Head of caudate nucleus (tissue), 42 donors: Measurements from ENCODE around the gene ACTN1.
"Not testable (repeated sequence)": the region's sequence is repeated elsewhere in the genome, so short reads cannot be mapped to it uniquely, and the experiment has no call there.

Source experiments
- DNase-seq, 42 donors: peaks; one replicate each; pipeline versions ENCODE4 v3.0.0 to v3.0.0-alpha.2; 2020 to 2021; ENCODE audit warnings: mixed read lengths in 7 of 42
- intact Hi-C: fragments of 100-400 bp; cut with DNase I; formaldehyde crosslinking; loops from one replicate; pipeline ENCODE4 v1.15.0; 2022

ACTN1 gene

DNA sequence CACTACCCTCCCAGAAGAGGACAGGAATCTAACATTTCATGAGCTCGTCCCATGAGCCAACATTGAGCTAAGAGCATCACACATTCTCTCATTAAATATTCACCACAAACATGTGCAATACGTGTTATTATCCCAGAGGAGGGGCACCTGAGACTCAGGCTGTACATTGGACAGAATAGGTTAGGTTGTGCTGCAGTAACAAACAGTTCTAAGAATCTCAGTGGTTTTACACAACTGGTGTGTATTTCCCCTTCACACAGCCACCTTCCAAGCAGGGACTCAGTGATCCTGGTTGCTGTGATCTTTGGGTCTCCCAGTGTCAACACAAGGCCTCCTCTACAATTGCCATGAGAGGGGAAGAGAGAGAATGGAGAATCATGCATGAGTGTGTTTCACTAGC, 15.0 kb upstream of the ACTN1 start:
- intact Hi-C loops = no loop called here

DNA sequence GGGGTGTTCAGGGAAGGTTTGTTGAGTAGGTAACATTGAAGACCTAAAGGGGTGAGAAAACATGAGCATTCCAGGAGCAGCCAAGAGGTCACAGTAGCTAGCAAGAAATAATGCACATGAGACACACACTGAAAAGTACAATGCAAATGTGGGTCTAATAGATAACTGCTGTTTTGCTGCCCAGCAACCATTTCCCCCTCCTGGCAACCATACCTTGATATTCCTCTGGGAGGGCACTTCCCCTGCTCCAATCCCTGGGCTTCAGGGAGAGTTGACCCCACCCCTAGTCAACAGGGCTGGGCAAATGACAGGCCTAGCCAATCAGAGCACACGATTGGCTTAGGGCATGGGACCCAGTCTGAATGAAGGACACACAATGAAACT, 8.5 kb upstream of the ACTN1 start:
- intact Hi-C loops = no loop called here
- no peak for DNase-seq

More for the DNA sequence above, 15.0 kb upstream of the ACTN1 start:
- no peak for DNase-seq

DNA sequence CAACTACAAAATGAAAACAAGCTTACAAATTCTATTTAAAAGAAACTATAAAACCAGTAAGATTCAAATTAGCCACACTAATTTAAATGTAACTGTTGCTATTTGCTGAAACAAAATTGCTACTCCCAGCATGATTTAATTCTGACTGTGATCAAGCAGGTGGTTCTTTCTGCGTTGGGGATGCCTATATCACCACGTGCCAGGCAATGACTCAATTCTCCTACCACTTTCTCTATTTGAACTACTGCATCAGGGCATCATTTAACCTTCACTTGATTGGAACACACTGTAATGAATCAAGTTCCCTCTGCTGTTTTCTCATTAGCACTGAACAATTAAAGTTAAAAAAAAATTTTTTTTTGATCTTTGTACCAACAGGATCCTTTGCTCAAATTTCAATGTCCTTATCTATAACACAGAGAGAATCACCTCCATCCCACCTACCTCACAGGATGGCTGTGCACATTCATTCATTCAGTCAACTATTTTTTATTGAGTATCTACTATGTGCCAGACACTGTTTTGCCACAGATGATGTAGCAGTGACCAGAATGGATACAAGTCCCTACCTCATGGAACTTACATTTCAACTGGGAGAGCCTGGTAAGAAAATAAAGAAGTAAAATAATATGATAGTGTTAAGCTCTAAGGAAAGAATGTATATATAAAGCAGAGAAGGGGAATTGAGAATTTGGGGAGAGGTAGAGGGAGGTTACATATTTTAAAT, 8.0 kb upstream of the ACTN1 start:
- intact Hi-C loops = no loop called here
- peak in 7 of 42 donors; percentile 38 to 67 (median 51) for DNase-seq

DNA sequence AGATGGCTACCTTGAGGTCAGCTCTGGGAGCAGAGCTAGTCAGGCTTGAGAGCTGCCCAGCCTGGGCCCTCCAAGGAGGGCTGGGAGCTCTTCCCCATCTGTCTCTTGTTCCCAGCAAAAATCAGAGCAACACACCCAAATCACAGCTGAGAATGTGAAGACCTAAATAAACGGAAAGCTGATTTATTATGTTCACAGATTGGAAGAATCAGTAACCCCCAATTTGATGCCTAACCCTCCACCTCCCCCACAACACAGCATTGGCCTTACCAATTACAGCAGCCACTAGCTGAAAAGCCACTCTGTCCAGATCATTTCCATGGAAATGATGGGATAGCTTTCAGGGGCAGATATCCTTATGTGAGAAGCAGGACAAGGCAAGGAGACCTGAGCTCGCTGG, 7.1 kb upstream of the ACTN1 start:
- DNase-seq = no peak
- intact Hi-C loops = no loop called here

DNA sequence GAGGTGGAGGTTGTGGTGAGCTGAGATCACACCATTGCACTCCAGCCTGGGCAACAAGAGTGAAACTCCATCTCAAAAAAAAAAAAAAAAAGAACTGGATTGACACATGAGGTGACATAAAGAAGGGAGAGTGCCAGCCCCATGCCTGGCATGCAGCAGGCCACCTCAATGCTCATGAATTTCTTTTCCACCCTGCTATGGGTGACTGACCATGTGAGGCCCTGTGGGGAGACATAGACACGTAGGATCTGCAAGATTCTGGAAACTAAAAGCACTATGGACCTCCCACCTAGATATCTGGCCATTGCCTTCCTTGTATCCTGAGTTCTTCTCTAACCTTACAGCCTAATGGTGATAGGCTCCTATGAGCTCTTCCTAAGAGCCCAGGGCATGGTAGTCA, 5.6 kb upstream of the ACTN1 start:
- intact Hi-C loops = no loop called here
- no peak for DNase-seq

DNA sequence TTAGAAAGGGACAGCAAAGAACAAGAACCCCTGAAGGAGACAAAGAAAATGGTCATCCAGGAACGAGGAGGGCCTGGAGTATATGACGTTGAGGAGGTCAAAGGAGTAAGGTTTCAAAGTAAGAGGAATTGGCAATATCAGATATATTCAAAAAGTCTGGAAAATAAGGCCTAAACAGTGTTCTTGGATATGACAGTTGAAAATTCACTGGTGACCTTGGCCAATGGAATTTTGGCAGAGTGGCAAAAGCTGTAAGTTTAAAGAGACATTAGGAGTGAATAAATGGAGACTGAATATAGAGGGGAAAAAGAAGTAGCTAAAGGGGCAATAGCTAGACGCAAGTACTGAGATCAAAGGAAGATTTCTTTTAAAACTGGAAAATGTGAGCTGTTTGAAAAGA, 4.1 kb upstream of the ACTN1 start:
- no peak for DNase-seq
- intact Hi-C loops = no loop called here

DNA sequence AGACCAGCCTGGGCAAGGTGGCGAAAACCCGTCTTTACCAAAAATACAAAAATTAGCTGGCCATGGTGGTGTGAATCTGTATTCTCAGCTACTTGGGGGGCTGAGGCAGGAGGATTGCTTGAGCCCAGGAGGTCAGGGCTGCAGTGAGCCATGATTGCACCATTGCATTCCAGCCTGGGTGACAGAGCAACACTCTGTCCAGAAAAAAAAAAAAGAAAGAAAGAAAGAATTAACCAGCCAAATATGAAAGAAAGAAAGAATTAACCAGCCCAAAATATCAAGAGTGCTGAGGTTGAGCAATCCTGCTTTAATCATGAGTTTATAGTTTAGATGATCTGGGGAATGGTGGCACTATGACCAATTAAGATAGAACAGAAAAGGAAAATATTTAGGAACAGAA, 3.5 kb upstream of the ACTN1 start:
- intact Hi-C loops = no loop called here

DNA sequence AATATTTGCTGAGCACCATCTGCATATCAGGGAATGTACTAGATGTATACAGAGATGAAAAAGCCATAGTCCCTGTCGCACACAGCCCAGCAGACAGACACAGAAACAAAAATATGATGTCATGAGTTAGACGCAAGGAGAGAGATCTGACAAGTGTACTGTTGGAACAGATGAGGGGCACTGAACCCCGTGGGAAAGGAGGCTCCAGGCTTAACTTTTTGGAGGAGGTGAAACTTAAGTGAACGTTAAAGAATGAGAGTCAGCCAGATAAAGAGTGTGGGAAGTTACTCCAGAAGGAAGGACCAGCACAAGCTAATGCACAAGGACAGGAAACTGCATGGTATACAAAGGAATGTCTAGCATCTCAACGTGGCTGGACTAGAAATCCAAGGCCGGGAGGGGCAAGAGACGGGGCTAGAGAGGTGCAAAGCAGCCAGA, 2.5 kb upstream of the ACTN1 start:
- DNase-seq = no peak
- intact Hi-C loops = no loop called here

More for the DNA sequence above, 3.5 kb upstream of the ACTN1 start:
- no peak for DNase-seq

DNA sequence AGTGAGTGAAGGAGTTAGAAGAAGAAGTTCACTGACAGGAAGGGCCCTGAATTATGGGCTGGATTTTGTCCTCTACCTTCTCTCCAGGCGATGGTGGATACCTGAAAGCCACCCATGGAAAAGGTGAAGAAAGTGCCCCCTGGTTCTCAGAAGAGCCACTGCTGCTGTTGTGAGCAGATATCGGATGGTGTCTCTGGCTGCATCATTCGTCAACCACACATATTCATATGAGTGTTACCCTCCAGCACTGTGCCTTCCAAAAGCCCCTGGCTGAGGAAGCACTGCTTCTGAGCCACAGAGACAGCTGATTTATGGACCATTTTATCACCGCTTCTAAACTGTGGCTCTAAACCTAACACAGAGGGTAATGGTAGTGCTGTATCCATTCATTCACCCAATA, 2.0 kb upstream of the ACTN1 start:
- intact Hi-C loops = no loop called here
- DNase-seq = no peak

DNA sequence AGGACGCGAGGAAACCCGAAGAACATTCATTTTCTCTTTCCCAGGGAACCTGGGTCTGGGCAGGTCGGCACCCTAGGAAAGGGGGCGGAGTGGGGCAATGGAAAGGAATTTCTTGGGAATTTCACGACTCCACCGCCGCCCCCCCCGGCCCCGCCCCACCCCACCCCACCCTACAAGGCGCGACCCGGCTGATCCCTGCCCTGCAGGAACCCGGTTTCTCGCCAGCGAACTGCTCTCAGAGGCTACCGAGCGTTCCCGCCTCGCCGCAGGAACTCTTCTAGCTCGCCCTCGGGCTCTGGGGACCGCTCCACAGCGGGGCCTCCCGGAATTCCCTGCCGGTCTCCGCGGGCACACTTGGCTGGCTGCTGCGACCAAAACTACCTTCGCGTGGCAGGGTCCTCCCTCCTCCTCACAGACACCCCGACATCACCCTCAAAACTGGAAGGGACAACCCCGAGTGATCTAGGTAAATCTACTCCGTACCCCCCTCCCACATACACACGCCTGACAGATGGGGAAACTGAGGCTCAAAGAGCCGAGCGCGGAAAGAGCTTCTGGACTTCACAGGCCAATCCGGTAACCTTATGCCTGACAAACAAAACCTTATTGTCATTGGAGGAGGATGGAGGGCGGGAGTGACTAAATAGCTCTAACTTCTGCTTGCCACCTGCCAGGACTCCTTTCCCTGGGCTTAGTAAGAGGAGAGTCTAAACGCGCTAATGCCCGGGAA, 785 bp upstream of the ACTN1 start:
- intact Hi-C loops = no loop called here

DNA sequence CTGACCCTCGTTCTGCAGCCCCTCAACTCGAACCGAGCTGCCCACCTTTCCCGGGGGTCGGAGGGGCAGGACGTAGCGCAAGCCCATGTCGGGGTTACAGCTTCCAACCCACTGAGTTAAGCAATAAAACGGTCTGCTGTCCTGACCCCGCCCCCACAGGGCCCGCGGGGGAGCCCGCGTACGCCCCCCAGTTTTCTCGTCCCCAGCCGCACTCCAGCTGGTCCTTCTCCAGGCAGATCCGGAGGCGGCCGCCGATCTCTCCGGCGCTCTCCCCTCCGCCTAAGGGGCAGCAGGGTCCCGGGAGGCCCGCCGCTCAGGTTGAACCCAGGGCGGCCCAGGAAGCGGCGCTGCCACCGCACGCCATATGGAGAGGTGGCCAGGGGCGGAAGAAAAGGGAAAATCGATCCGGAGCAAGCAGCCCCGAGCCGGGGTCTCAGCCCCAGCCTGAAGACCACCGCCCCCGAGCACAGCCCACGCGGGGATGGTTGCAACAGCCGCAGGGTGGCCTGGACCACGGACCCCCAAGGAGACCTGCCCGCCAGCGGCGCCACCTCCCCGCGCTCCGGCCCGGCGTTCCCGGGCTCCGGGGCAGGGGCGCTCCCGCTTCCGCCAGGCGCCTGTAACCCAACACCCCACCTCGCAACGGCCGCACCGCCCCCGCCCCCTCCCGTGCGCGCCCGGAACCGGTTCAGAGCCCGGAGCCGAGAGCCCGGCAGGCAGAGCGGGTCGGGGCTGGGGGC, 760 bp downstream of the ACTN1 start:
- intact Hi-C loops = no loop called here
- DNase-seq = peak in 4 of 42 donors; percentile 32 to 56 (median 46)

More for the DNA sequence above, 785 bp upstream of the ACTN1 start:
- DNase-seq = peak in 5 of 42 donors; percentile 26 to 48 (median 41)

DNA sequence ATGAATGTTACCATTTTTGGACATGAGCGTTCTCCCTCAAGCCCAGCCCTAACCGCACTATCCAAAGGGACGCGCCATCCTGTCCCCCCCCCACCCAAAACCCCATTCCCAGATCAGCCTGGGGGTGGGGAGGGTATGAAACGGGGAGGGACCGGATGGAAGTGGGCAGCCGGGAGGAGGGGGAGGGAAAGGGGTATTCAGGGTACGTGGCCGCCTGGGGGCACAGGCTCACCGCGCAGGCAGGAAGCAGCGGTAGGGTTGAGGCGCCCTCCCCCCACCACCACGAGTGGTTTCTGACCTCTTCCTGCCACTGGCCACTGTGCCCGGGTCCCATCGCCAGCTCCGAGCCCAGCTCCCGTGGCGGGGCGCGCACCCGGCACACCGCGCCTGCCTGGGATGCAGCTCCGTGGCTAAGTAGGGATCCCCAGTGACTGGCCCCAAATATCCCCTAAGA, 1.4 kb downstream of the ACTN1 start:
- intact Hi-C loops = no loop called here

DNA sequence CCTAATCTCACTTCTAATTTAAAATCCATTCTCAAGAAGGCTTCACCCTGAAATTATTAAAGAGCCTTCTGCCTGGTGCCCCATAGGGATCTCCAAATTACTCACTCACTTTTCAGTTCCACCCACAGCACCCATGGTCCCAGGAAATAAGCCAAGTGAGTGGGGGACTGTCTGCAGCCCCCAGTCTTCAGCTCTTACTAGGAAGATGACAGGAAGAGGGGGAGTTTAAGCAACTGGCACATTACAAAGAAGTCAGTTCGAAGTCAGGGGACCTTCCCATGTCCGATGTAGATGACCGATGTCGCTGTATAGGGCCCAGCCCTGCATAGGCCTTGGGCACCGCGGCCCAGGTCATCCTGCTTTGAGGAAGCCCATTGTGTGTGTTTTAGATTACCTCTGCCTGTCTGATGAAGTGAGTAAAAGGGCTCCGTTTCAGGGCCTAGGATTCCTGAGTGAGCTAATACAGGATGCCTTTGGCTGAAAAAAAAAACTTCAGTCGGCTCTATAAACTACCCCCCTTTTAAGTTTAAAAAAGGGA, 1.9 kb downstream of the ACTN1 start:
- no peak for DNase-seq
- intact Hi-C loops = no loop called here

More for the DNA sequence above, 1.4 kb downstream of the ACTN1 start:
- DNase-seq = peak in 4 of 42 donors; percentile 40 to 62 (median 42)

DNA sequence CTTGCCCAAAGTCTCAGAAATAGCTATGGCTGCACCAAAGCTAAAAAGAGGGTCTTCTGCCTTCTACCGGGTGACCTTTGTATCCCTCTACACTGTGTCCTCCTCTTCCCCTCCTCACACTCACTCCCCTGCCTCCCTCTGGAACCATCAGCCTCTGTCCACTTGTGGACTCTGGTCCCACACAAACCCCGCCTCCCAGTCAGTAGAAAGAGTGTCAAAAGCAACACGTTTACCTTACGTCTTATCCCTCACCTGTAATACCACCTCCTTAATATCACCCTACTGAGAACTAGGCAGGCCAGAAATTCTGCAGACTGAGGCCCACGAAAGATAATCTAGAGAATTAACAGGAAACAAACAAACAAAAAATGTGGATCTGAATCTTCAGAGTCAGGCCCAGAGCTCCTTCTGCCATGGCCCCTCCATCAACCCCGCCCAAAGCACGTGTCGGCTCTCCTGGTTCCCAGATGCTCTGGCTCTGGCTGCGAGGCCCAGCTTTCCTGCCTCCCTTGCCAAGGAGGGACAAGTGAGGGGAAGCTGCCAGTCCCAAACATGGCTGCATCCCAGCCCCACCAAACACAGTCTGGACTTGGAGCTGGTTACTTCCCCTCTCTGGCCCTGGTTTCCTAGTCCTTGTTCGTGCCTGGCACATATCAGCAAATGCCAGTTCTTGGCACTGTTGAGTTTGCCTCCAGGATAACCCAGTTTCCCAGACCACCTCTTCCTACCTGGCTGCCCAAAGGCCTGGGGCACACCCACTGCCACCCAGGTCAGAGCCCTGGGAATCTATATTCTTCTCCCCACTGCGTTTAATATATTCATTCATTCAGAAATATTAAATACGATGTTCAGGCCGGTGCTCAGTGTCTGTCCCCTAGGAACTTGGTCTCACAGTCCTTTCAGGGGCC, 2.7 kb downstream of the ACTN1 start:
- peak in 23 of 42 donors; percentile 43 to 73 (median 56) for DNase-seq
- intact Hi-C loops = no loop called here

DNA sequence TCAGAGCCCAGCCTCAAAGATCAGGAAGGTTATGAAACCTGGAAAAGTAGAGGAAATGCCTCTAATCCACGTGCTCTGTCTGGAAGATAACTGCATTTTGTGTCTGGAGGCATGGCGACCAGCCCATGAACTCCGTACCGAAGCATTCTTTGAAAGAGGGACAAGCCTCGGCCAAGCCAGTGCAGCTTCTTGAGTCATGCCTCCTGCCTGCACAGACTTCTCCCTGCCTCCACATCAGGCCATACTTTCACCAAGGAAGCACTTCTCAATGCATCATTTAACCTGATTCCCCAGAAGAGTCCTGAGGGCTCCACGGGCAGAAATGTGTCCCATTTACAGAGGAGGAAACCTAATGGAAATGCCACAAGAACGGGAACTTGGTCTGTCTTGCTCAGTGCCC, 3.4 kb downstream of the ACTN1 start:
- intact Hi-C loops = no loop called here
- no peak for DNase-seq

DNA sequence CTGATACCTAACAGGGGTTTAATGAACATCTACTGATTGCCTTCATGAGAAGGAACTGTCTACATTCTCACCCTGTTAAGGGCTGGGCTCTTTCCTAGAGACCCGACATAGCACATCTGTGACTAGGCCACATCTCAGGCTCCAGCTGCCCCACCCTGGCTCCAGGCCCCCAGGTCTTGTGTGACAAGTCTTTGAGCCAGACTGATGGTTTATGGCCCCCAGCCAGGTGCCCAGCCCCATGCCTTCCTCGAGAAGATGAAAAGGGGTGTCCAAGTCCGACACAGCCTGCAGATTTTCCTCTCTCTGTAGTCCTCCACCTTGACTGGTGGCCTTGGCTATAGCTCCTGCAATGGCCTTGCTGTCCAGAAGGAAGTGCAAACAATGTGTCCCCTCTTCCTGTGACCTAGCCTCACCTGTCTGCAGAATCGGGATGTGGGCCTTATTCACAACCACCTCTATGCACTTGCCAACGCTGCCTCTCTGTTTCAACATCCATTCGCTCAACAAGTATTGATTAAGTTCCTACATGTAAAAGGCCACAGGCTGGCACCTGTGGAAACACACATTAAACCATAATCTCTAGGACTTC, 4.2 kb downstream of the ACTN1 start:
- intact Hi-C loops = no loop called here
- DNase-seq = no peak

DNA sequence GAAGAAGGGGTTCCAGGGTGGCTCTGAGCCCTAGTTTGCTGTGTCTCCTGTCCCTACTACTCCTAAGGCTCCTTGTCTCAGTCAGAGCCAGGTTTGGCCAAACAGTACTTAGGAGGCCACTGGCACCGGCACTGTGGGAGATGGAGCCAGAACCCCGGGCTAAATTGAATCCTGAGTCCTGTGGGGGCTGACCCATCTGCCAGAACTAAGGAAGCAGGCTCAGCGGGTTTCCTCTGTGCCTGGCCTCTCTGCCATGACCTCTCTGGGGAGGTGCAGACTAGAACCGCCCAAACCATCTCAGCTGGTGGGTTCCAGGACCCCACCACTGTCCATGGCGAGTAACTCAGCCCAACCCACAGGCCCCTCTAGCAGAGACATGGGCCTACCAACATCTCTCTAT, 5.5 kb downstream of the ACTN1 start:
- no peak for DNase-seq
- intact Hi-C loops = no loop called here

DNA sequence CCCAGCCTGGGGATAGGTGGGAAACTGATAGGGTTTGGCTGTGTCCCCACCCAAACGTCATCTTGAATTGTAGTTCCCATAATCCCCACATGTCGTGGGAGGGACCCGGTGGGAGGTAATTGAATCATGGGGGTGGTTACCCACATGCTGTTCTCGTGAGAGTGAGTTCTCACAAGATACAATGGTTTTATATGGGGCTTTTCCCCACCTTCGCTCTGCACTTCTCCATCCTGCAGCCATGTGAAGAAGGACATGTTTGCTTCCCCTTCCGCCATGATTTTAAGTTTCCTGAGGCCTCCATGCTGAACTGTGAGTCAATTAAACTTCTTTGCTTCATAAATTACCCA, 5.9 kb downstream of the ACTN1 start:
- intact Hi-C loops = not testable (repeated sequence)
- DNase-seq = peak in 5 of 42 donors; percentile 35 to 53 (median 48)
